Astrocyte of the cerebellum (primary cell): ENCODE measurements around the gene ELOVL6.
A peak's percentile ranks its signal among the peaks of the same experiment; 100 is the strongest.

Experiments
- DNase-seq: peaks from one replicate; pipeline ENCODE4 v3.0.0-alpha.2; 2011; ENCODE audit warnings: low read depth
- H3K4me3 ChIP-seq: 2 replicates; pipeline ENCODE4 v1.5.1; 2011; ENCODE audit warnings: mild to moderate bottlenecking, low read depth, low read length, moderate library complexity
- in situ Hi-C: cut with HindIII; loops from 2 replicates; pipeline ENCODE4 v1.10.0; 2017; ENCODE audit warnings: low sequenced_read_pairs
- TF ChIP-seq, protein P1 (sequence below): IDR thresholded peaks from 2 replicates; pipeline ENCODE4 v1.5.1; 2012; ENCODE audit warnings: low read length, low read depth, moderate library complexity, mild to moderate bottlenecking; ENCODE audit errors: missing control alignments

Gene ELOVL6

DNA sequence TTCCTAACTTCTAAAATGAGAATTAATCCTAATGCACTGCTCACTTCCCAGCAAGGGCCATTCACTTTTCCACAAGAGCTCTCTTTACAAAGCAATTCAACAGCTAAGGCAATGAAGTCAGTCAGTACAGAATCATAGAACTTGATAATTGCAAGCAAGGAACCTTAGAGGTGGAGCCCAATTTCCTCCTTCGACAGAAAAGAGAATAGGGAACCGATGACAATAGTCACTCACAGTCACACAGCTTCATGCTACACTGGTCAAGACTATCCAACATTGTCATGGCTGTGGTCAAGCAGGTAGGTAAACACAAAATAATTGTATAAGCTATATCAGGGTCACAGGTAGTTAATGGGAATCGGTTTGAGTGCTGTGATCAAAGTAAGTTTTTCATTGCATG lies 90.0 kb downstream of the ELOVL6 start:
- no peak for DNase-seq
- in situ Hi-C loops: no loop called here
- no peak overlapping the region for H3K4me3 ChIP-seq

DNA sequence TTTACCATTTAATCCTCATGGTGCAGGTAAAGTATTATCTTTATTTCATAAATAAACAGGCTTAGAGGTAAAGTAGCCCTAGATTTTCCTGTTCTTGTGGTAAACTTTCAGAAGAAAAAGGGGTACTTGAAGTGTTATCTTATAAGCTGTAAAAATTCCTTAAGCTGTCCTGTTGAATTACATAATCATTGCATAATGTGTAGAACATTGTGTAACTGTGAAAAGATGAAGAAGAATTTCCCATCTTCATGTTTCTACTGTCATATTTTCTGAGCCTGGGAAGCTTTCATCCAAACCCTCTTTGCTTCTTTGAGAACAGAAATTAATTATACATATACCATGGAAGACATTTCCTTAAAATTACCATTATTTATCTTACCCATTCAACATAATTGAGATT lies 90.5 kb downstream of the ELOVL6 start:
- TF ChIP-seq, protein P1, sequence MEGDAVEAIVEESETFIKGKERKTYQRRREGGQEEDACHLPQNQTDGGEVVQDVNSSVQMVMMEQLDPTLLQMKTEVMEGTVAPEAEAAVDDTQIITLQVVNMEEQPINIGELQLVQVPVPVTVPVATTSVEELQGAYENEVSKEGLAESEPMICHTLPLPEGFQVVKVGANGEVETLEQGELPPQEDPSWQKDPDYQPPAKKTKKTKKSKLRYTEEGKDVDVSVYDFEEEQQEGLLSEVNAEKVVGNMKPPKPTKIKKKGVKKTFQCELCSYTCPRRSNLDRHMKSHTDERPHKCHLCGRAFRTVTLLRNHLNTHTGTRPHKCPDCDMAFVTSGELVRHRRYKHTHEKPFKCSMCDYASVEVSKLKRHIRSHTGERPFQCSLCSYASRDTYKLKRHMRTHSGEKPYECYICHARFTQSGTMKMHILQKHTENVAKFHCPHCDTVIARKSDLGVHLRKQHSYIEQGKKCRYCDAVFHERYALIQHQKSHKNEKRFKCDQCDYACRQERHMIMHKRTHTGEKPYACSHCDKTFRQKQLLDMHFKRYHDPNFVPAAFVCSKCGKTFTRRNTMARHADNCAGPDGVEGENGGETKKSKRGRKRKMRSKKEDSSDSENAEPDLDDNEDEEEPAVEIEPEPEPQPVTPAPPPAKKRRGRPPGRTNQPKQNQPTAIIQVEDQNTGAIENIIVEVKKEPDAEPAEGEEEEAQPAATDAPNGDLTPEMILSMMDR: no peak
- in situ Hi-C loops: no loop called here
- no peak for DNase-seq
- no peak overlapping the region for H3K4me3 ChIP-seq

More for the DNA sequence above, 90.0 kb downstream of the ELOVL6 start:
- TF ChIP-seq, protein P1: no peak

DNA sequence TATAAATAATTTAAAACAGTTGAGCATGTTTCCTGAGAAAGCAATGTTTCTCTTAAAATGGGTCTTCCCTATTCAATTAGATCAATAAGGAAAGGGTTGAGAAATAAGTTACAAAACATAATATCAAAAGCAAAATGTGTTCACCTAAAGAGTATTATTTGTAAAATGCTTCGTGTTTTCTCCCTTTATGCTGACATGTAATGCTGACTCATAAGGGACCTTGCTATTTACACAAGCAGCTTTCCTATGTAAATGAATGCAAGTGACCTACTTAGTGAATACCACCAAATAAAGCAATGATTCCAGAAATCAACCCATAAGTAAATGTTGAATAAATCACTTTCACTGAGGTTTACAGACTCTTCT lies 91.5 kb downstream of the ELOVL6 start:
- H3K4me3 ChIP-seq: no peak overlapping the region
- in situ Hi-C loops: no loop called here
- DNase-seq: peak; percentile 36
- TF ChIP-seq, protein P1: no peak

DNA sequence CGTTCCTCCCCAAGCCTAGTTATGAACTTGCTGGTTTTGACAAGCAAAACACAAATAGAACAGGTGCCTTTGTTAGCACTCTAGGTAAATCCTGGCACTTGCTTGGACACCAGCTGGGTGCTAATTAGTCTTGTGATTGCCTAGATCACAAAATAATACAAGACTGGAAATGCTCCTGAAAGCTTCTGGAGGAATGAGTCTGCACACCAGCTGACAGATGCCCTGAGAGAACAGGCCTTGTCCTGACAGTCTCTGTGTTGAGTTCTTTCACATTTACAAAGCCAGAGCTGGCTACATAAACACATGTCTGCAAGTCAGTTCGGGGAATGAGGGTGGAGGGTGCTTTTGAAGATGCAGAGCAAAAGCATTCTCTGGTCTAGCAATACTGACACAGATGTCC lies 93.8 kb downstream of the ELOVL6 start:
- DNase-seq: no peak
- in situ Hi-C loops: no loop called here
- H3K4me3 ChIP-seq: no peak overlapping the region
- TF ChIP-seq, protein P1: no peak

DNA sequence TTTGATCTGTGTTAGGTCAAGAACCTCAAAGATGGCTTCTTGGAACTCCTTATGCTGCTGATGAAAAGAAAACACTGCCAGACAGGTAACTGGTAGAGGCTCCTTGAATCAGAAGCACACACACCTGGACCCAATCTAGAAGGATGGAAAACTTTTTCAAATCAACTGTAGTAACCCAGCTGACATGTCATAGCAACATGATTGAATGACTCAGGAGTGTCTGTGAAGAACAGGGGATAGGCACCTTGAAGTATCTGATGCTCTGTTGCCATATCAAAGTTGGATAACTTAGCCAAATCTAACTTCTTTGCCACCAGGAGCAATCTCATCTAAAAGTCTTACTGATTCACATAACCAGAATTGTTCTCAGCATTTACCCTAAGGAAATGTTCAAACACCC lies 98.8 kb downstream of the ELOVL6 start:
- DNase-seq: no peak
- in situ Hi-C loops: no loop called here
- no peak overlapping the region for H3K4me3 ChIP-seq
- TF ChIP-seq, protein P1: no peak

DNA sequence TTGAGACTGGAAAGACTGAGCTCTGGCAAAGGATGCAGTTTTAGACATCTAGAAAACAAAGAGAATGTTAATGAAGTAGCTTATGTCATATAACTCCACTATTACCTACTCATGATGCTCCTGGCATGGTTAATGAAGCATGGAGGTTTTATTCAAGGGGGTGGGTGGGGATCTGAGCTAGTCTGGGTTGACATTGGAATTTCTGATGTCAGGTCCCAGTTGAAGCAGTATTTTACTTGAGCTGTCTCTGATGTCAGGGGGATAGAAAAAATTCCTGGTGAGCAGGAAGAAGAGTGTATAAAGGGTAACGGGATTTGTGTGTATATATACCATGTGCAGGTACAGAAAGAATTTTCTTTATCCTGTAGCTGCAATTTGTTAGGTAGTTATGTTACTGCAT lies 102.0 kb downstream of the ELOVL6 start:
- DNase-seq: no peak
- in situ Hi-C loops: no loop called here
- TF ChIP-seq, protein P1: no peak
- H3K4me3 ChIP-seq: no peak overlapping the region

DNA sequence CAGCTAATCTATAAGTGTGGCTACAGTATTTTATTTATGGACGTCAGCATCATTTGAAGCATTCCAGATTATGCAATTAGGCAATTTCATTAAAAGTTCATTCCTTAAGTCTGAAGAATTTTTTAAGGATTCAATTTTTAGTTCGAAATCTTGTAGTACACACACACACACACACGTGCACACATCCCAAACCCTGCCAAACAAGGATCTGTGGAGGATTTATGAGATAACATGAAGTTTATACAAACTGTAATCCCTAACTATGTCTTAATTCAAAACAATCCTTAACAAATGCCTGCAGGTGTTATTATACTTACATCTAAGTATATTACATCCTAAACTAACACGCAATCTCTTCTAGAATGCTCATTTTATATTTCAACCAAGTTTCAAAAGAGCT lies 105.8 kb downstream of the ELOVL6 start:
- DNase-seq: no peak
- in situ Hi-C loops: no loop called here
- H3K4me3 ChIP-seq: no peak overlapping the region
- TF ChIP-seq, protein P1: no peak
